GM18526 (cell line): Measurements from ENCODE around the gene PDGFRA.

Source experiments
- POLR2A ChIP-seq: IDR thresholded peaks from 3 replicates; pipeline ENCODE4 v1.6.1; 2011; ENCODE audit not compliant: insufficient read length; ENCODE audit errors: extremely low read depth

Gene PDGFRA

GRCh38 chr4:54233697-54234496 is 4.8 kb downstream of the PDGFRA start:
- no peak for TF ChIP-seq POLR2A

- TF ChIP-seq POLR2A = no peak
Measured at GRCh38 chr4:54234497-54235205, 5.6 kb downstream of the PDGFRA start.

GRCh38 chr4:54237770-54238169 is 8.7 kb downstream of the PDGFRA start:
- no peak for TF ChIP-seq POLR2A

GRCh38 chr4:54238389-54238788 is 9.3 kb downstream of the PDGFRA start:
- no peak for TF ChIP-seq POLR2A

GRCh38 chr4:54254116-54254914 is 25.2 kb downstream of the PDGFRA start:
- no peak for TF ChIP-seq POLR2A

GRCh38 chr4:54254915-54255246 is 25.8 kb downstream of the PDGFRA start:
- TF ChIP-seq POLR2A = no peak

- TF ChIP-seq POLR2A = no peak
Measured at GRCh38 chr4:54255881-54256280, 26.8 kb downstream of the PDGFRA start.

GRCh38 chr4:54256491-54257486 is 27.7 kb downstream of the PDGFRA start:
- no peak for TF ChIP-seq POLR2A

GRCh38 chr4:54265366-54265765 is 36.3 kb downstream of the PDGFRA start:
- TF ChIP-seq POLR2A = no peak

- no peak for TF ChIP-seq POLR2A
Measured at GRCh38 chr4:54268151-54268550, 39.1 kb downstream of the PDGFRA start.

GRCh38 chr4:54271464-54271863 is 42.4 kb downstream of the PDGFRA start:
- TF ChIP-seq POLR2A = no peak

GRCh38 chr4:54272051-54272450 is 43.0 kb downstream of the PDGFRA start:
- TF ChIP-seq POLR2A = no peak

GRCh38 chr4:54274264-54274663 is 45.2 kb downstream of the PDGFRA start:
- no peak for TF ChIP-seq POLR2A

GRCh38 chr4:54274795-54275665 is 45.9 kb downstream of the PDGFRA start:
- TF ChIP-seq POLR2A = no peak
